Liver (tissue), 9 donors: ENCODE measurements around the gene TEX48. TPM values are rescaled to one million over a fixed set of nuclear protein-coding genes. Genes with fewer than 3 reads are reported as not detected.

Source experiments
- DNase-seq: peaks from one replicate; pipeline ENCODE4 v3.0.0-alpha.2; 2017; ENCODE audit warnings: low spot score
- H3K27ac ChIP-seq, 2 donors: one replicate each; pipeline ENCODE4 v1.7.0; 2013; ENCODE audit warnings: inconsistent platforms in 2 of 2, low read length in 2 of 2, control low read depth in 1 of 2, low read depth in 1 of 2, mild to moderate bottlenecking in 1 of 2
- H3K27me3 ChIP-seq, 4 donors: one replicate each; pipeline versions ENCODE4 v1.6.1 to v1.7.0; 2013; ENCODE audit warnings: low read length in 3 of 4, inconsistent platforms in 1 of 4, mild to moderate bottlenecking in 1 of 4, moderate library complexity in 1 of 4; ENCODE audit not compliant: control insufficient read depth in 4 of 4, insufficient read depth in 4 of 4
- H3K36me3 ChIP-seq, 4 donors: one replicate each; pipeline versions ENCODE4 v1.6.1 to v1.7.0; 2013; ENCODE audit warnings: low read length in 3 of 4, mild to moderate bottlenecking in 3 of 4, low read depth in 1 of 4, moderate library complexity in 1 of 4; ENCODE audit not compliant: control insufficient read depth in 4 of 4, insufficient read depth in 3 of 4
- H3K4me1 ChIP-seq, 4 donors: one replicate each; pipeline versions ENCODE4 v1.6.1 to v1.7.0; 2013; ENCODE audit warnings: low read length in 3 of 4, mild to moderate bottlenecking in 3 of 4, moderate library complexity in 1 of 4; ENCODE audit not compliant: control insufficient read depth in 4 of 4, insufficient read depth in 4 of 4
- H3K4me3 ChIP-seq, 3 donors: one replicate each; pipeline versions ENCODE4 v1.6.1 to v1.7.0; 2013; ENCODE audit warnings: low read length in 3 of 3, control low read depth in 1 of 3, low read depth in 1 of 3, mild to moderate bottlenecking in 1 of 3
- H3K9ac ChIP-seq, 2 donors: one replicate each; pipeline ENCODE4 v1.7.0; 2013; ENCODE audit warnings: low read length in 2 of 2, mild to moderate bottlenecking in 2 of 2, moderate library complexity in 2 of 2, control low read depth in 1 of 2, low read depth in 1 of 2
- H3K9me3 ChIP-seq, 4 donors: one replicate each; pipeline versions ENCODE4 v1.6.1 to v1.7.0; 2013; ENCODE audit warnings: low read length in 3 of 4; ENCODE audit not compliant: control insufficient read depth in 4 of 4
- FOXA1 ChIP-seq: IDR thresholded peaks from 2 replicates; pipeline ENCODE4 v1.6.1; 2016; ENCODE audit warnings: antibody characterized with exemption
- FOXA2 ChIP-seq: IDR thresholded peaks from 2 replicates; pipeline ENCODE4 v1.6.1; 2016; ENCODE audit warnings: antibody characterized with exemption
- GABPA ChIP-seq, 2 donors: IDR thresholded peaks in 1 of 2; conservative IDR thresholded peaks in 1 of 2; 2 replicates each; pipeline ENCODE4 v1.6.1; 2016; ENCODE audit warnings: antibody characterized with exemption in 2 of 2, mild to moderate bottlenecking in 1 of 2, moderate library complexity in 1 of 2
- HNF4G ChIP-seq: IDR thresholded peaks from 2 replicates; pipeline ENCODE4 v1.6.1; 2016; ENCODE audit warnings: antibody characterized with exemption
- MAX ChIP-seq: IDR thresholded peaks from 2 replicates; pipeline ENCODE4 v1.6.1; 2016; ENCODE audit warnings: antibody characterized with exemption
- NR2F2 ChIP-seq: IDR thresholded peaks from 2 replicates; pipeline ENCODE4 v1.6.1; 2016; ENCODE audit warnings: antibody characterized with exemption
- RAD21 ChIP-seq, 2 donors: IDR thresholded peaks; 2 replicates each; pipeline ENCODE4 v1.6.1; 2016; ENCODE audit warnings: antibody characterized with exemption in 2 of 2, mild to moderate bottlenecking in 2 of 2
- REST ChIP-seq: IDR thresholded peaks from 2 replicates; pipeline ENCODE4 v1.6.1; 2016; ENCODE audit warnings: antibody characterized with exemption, mild to moderate bottlenecking
- RXRA ChIP-seq, 2 donors: IDR thresholded peaks; 2 replicates each; pipeline ENCODE4 v1.6.1; 2017 to 2018; ENCODE audit warnings: antibody characterized with exemption in 2 of 2, mild to moderate bottlenecking in 1 of 2
- SP1 ChIP-seq: IDR thresholded peaks from 2 replicates; pipeline ENCODE4 v1.6.1; 2018; ENCODE audit warnings: antibody characterized with exemption, mild to moderate bottlenecking
- YY1 ChIP-seq: IDR thresholded peaks from 2 replicates; pipeline ENCODE4 v1.6.1; 2016; ENCODE audit warnings: antibody characterized with exemption, mild to moderate bottlenecking
- WGBS: extraction: QIAGEN DNeasy Blood & Tissue Kit; methylation state at CpG from one replicate; pipeline ENCODE4 v1.1.7; 2013; 5-methylcytosine and 5-hydroxymethylcytosine counted together
- polyA plus RNA-seq, 2 donors: library from polyadenylated mRNA; stranded (reverse) in 1 of 2; unstranded in 1 of 2; fragments of 200-250 nt in 1 of 2; fragments of >200 nt in 1 of 2; fragmentation: Nextera tagmentation in 1 of 2; extraction: Ambion mirVana in 1 of 2; gene quantifications; one replicate each; pipeline versions ENCODE4 v1.2.1 to v1.2.3, GENCODE V29; 2013 to 2015
- total RNA-seq, 2 donors: library from RNA; depleted of rRNA; stranded (reverse); fragments of >200 nt; gene quantifications; one replicate each; pipeline ENCODE4 v1.2.3, GENCODE V29; 2014
- TF ChIP-seq, protein P1 (sequence below): fragments of 150-350 bp; IDR thresholded peaks from 2 replicates; pipeline ENCODE4 v1.5.1; 2017; ENCODE audit warnings: improper control_type of control experiment, low read depth, low read length; ENCODE audit not compliant: missing input control
- donor health status: healthy.
- donor health status: healthy.
- donor health status: healthy.
- donor health status: healthy.
- donor health status: healthy.

TEX48 gene
- total and polyA plus RNA-seq, 4 donors = not detected

DNA sequence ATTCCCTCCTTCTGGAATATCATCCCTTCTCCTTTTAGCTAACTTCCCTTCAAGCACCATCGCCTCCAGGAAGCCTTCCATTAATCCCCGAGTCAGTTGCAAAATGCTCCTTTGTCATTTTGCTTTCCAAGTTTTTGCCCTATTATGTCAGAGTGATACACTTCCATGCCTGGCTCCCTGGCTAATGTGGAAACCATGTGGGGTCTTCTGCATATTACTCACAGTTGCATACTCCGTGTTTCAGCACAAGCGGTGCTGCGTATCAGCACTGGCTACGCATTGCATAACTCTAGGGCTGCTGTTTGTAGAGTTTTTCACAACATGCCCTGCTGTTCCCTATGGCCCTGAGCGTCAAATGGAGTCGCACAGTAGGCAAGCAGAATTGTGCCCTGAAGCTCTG, 26.3 kb downstream of the TEX48 start (continued):
- TF ChIP-seq, protein P1, sequence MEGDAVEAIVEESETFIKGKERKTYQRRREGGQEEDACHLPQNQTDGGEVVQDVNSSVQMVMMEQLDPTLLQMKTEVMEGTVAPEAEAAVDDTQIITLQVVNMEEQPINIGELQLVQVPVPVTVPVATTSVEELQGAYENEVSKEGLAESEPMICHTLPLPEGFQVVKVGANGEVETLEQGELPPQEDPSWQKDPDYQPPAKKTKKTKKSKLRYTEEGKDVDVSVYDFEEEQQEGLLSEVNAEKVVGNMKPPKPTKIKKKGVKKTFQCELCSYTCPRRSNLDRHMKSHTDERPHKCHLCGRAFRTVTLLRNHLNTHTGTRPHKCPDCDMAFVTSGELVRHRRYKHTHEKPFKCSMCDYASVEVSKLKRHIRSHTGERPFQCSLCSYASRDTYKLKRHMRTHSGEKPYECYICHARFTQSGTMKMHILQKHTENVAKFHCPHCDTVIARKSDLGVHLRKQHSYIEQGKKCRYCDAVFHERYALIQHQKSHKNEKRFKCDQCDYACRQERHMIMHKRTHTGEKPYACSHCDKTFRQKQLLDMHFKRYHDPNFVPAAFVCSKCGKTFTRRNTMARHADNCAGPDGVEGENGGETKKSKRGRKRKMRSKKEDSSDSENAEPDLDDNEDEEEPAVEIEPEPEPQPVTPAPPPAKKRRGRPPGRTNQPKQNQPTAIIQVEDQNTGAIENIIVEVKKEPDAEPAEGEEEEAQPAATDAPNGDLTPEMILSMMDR = no peak
- TF ChIP-seq HNF4G (no peak), NR2F2 (no peak), SP1 (no peak), RAD21 (IDR thresholded peaks at IDR 0.05) (no peak), FOXA1 (no peak)

DNA sequence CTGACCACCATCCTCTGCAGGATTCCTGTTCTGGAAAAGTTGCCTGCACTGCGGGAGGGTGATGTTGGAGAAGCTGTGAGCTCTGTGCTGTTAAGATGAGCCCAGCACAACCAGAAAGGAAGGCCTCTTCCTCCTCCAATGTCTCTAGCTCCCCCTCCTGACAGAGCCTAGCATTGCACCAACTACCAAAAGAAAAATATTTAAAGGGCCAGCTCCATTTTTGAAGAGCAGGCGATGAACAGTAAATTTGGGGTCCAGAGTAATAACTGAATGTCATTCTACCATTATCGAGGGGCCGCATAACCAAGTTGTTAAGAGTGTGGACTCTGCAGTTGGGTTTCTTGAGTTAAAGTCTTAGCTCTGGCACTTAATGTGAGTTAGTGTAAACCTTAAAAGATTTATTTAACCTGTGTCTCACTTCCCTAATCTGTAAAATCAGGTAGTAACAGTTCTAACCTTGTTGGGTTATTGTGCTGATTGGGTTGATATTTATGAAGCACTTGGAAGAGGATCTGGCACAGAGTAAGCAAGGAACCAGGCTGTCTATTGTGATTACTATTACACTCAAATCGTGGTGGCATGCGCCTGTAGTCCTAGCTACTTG, 28.3 kb downstream of the TEX48 start:
- DNase-seq = peak; percentile 81
- Histone ChIP-seq H3K27ac (no peak overlapping the region), H3K36me3 (no peaks in the 10 kb centered on the region), H3K9ac (no peak overlapping the region), H3K9me3 (no peaks in the 10 kb centered on the region), H3K4me1 (no peaks in the 10 kb centered on the region), H3K27me3 (no peaks in the 10 kb centered on the region), H3K4me3 (no peak overlapping the region)
- TF ChIP-seq FOXA2 (no peak), SP1 (no peak), GABPA (IDR thresholded peaks at IDR 0.05 in 1 of 2, conservative IDR thresholded peaks at IDR 0.05 in 1 of 2) (no peak), NR2F2 (no peak), RAD21 (IDR thresholded peaks at IDR 0.05) (peak; percentile 98 to 100), REST (no peak), MAX (no peak)
- TF ChIP-seq, protein P1 = peak; percentile 96
- 34% methylated on average over 6 of the region's 6 CpGs for WGBS

DNA sequence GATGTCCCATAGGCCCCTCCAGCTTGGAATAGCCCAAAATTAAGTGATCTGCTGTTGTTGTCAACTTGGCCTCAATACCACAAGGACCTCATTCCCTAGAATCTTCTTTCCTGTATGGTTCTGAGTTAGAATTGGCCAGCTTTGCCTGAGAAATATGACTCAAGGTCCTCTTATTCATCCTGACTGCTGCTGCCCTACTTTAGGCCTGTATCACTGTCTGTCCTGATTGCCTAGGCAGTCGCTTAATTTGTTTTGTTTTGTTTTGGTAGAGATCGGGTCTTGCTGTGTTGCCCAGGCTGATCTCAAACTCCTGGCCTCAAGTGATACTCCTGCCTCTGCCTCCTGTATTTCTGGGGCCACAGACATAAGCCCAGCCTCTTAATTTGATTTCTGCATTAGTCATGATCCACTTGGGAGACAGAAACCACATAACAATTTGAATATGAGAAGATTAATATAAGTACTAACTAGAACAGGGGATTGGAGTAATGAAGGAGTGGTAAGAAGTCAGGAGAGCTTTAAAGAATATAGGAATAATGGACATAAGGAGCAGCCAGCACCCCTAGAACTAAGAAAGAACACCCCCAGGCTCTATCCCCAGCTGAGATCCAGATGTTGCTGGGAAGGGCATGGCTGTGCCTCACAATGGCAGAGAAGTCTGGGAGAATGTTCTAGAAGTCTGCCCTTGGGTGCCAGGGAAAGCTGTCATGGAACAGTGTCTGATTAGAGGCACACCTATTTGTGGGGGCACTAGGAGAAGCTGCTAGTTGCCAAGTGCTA, 29.0 kb downstream of the TEX48 start:
- Histone ChIP-seq H3K36me3 (no peaks in the 10 kb centered on the region), H3K27ac (no peak overlapping the region), H3K4me1 (no peaks in the 10 kb centered on the region), H3K4me3 (no peak overlapping the region), H3K27me3 (no peaks in the 10 kb centered on the region), H3K9me3 (no peaks in the 10 kb centered on the region), H3K9ac (no peak overlapping the region)
- DNase-seq = no peak
- WGBS = 92% methylated on average over 2 of the region's 2 CpGs
- no peak for TF ChIP-seq YY1
- TF ChIP-seq SP1 = no peak
- TF ChIP-seq FOXA1 = no peak
- no peak for TF ChIP-seq HNF4G
- no peak for TF ChIP-seq NR2F2
- TF ChIP-seq REST = no peak
- TF ChIP-seq, protein P1 = no peak
- TF ChIP-seq MAX = no peak
- TF ChIP-seq RAD21 (IDR thresholded peaks at IDR 0.05) = no peak
- no peak for TF ChIP-seq RXRA (IDR thresholded peaks at IDR 0.05)
